Activated T-cell treated with anti-CD3 and anti-CD28 coated beads, Interleukin-2, amount 50 U/mL, for 1 hour (primary cell): ENCODE data around the gene RBM4B.

Source experiments
- DNase-seq: peaks from one replicate; pipeline ENCODE4 v3.0.0-alpha.2; 2020

RBM4B gene

GRCh38 chr11:66705587-66706335, 28.1 kb upstream of the RBM4B start:
- DNase-seq: no peak

- no peak for DNase-seq
These were observed 27.1 kb upstream of the RBM4B start for GRCh38 chr11:66704659-66705360.

DNA sequence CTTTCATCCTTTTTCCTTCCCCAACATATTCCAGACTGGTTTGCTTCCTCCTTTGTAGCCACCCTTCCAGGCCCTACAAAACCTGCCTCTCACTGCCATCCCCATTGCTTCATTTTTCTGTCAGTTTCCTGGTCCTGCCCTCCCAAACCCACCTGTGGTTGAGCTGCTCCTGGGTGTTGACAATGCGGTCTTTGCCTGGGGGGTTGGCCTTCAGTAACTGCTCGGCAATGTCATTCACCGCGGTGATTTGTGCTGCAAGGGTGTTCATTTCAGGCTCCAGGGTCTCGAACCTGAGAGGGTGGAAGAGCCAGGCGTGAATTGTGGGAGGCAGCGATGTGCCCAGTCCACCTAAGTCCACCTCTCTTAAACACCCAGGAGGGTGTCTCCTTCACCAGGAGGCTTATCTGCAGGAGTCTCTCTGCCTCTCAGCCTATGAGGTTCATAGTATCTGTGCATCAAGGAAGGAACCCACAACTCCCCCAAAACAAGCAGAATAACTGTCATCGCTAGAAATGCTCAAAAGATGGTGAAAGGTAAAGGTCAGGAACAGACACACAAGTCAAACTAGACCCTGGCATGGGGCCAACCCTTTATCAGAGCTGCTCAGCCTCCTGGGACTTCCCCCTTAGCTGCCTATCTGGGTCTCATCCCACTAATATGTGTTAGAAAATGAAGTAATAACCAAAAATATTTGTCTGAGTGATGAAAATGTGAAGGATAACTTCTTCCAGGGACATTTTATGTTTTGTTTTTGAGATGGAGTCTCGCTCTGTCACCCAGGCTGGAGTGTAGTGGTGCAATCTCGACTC, 23.9 kb upstream of the RBM4B start:
- no peak for DNase-seq

GRCh38 chr11:66700742-66701141, 23.1 kb upstream of the RBM4B start:
- no peak for DNase-seq

DNA sequence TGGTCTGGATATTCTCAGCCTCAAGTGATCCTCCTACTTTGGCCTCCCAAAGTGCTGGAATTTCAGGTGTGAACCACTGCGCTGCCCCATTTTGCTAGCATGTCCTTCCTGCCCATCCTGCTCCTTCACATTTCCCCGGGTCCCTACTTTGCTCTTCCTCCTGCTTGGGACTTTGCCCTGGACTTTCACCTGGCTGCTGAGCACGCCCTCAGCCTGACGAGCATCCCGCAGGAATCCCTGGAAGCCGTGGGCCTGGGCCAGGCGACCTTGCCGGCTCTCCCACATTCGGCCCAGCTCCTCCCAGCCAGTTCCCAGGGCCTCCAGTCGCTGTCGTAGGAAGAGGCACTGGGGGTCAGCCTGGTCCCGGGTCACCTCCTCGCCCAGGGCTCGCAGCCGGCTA, 22.6 kb upstream of the RBM4B start:
- no peak for DNase-seq

DNA sequence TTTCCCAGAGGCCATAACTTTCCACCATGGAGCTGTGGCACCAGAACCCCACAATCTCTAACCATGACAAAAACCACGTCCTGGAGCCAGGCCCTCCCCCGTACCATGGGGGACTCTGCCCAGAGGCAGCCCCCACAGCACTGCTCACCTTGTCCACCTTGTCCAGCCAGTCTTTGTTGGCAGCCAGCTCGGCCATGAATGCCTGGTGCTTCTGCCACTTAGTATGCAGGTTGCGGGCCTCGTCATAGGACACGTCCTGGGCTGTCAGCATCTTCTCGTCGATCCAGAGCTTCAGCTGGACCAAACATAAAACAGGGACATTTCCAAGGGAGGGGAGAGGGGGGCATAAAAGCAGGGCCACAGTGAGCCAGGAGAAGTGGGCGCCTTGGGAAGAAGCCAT, 20.8 kb upstream of the RBM4B start:
- no peak for DNase-seq

DNA sequence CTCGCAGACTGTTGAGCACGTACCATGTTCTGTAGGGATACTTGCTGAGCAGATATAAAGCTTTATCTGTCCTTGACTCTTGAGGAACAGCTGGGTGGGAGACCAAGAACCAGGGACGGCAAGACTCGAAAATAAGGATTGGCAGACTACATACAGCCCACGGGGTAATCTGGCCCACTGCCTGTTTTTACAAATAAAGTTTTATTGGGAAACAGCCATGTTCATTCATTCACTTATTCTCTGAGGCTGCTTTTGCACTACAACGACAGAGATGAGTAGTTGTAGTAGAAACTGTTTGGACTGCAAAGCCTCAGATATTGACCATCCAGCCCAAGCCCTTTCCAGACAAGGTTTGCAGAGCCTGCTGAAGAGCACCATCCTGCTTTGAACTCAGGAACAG, 20.3 kb upstream of the RBM4B start:
- DNase-seq: no peak

- DNase-seq: no peak
These were observed 18.5 kb upstream of the RBM4B start for GRCh38 chr11:66696146-66696545.

DNA sequence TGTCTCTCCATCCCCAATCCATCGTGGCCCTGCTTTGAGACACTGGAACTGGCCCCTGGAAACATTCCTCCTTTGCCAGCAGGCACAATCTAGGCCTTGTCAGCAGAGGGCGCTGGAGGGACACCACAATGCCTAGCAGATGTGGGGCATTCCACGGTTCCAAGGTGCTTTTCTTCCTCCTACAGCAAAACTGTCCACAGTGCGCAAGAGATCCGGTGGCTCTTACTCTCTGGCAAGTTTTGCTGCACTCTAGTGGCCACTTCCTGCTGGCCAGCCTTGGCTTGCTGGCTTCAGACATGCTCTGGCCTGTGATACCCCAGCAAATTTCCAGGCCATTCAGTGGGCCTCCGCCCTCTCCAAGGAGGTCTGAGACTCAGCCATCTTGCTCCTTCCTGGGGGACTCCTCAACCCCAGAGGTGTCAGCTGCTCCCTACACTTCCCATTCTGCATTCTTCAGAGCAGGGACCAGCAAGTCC, 17.1 kb upstream of the RBM4B start:
- peak; percentile 82 for DNase-seq

DNA sequence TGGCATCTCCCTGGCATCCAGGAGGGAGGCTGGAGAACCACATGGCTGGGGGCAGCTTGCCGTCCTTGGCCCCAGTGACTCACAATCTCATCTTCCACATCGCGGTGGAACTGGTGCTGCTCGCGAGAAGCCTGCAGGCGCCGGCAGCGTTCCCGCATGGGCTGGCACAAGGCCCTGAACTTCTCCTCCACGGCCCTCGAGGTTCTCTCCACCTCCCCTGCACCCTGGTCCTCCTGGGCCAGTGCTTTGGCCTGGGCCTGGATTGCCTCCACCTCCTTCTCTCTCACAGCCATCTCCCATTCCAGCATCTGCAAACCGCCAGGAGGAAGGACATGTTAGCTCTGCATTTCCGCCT, 16.3 kb upstream of the RBM4B start:
- no peak for DNase-seq

- DNase-seq: no peak
These were observed 15.8 kb upstream of the RBM4B start for GRCh38 chr11:66693356-66694055.

- DNase-seq: no peak
These were observed 15.2 kb upstream of the RBM4B start for GRCh38 chr11:66692871-66693331.

GRCh38 chr11:66692446-66692845, 14.8 kb upstream of the RBM4B start:
- DNase-seq: no peak

DNA sequence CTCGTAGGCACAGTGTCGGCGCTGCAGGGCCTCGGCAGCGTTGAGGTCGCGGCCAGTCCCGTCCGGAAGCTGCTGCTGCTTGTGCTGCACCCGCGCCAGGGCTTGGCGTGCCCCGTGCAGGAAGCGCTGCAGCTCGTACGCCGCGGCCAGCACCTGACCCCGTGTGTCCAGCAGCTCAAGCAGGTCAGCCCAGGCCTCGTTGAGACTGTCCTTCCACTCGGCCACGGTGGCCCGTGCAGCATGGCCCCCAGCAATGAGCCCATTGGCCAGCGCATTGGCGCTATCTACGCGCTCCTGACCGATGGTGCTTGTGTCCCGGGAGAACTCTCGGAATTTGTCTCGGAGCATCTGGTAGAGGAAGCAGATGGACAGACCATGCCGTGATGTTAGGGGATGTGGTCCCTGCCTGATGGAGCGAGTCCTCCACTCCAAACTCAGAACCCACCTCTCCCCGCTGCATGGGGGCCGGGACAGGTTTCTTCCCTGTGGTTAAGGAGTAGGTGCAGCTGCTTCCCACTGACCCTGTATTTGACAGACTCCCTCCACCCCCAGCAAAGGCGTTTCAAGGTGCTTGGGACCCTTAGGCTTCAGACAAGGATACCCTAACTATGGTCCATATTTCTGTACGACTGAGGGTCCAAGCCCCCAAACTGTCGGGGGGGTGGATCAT, 13.8 kb upstream of the RBM4B start:
- no peak for DNase-seq

DNA sequence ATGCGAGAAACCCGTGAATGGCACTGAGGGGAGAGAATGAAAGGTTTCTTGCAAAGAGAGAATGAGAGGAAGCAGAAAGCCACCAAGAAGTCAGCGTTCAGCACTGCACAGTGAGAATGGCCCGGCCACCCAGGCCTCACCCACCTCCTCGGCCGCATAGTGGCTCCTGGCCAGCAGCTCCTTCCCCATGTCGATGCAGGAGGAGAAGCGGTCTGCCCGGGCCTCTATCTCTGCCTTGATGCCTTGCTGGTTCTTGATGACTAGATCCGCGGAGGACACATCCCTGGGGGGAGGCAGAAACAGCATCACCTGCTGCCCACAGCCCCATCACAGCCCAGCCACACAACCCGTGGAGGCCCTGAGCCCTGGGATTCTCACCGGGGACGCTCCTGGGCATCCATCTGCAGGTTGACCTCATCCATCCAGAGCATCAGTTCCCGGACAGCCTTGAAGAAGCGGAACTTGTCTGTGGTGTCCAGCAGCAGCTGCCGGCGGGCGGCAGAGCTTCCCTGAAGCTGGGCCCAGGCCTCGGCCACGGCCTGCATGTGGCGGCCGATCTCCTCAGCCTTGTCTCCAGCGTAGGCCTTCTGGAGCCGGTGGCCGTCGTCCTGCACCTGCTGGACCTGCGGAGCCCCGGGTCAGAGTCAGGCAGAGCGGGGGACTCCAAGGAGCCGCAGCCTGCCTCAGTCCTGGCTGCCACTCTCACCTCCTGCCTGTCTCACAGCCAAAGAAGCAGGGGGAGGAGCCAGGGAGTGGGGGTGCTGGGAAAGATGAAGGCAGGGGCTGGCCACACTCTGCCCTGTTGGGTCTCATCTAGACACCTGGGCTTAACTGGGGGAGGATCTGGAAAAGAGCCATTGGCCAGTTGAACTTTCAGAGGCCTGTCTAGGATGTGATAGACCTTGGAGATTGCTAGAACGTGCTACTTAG, 12.2 kb upstream of the RBM4B start:
- no peak for DNase-seq

GRCh38 chr11:66688561-66689534, 11.2 kb upstream of the RBM4B start:
- DNase-seq: no peak

DNA sequence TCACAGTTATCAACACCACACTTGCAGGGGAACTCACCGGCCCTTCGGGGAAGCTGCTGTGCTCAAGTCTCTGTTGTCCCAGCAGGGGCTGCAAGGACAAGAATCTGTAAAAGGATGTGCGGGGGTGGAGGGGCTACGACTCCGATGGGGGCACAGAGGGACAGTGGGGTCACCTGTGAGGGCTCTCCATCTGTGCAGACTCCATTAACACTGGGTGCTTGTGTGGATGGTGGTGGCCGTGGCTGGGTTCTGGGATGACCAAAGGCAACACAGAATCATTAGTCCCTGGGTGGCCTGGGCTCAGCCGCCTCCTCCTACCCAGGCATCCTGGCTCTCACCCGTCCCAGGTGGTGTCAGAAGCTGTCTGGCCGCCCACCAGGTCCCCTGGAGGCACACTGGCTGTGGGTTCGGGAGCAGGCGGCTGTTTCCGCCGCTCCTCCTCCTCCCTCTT, 10.2 kb upstream of the RBM4B start:
- DNase-seq: no peak

DNA sequence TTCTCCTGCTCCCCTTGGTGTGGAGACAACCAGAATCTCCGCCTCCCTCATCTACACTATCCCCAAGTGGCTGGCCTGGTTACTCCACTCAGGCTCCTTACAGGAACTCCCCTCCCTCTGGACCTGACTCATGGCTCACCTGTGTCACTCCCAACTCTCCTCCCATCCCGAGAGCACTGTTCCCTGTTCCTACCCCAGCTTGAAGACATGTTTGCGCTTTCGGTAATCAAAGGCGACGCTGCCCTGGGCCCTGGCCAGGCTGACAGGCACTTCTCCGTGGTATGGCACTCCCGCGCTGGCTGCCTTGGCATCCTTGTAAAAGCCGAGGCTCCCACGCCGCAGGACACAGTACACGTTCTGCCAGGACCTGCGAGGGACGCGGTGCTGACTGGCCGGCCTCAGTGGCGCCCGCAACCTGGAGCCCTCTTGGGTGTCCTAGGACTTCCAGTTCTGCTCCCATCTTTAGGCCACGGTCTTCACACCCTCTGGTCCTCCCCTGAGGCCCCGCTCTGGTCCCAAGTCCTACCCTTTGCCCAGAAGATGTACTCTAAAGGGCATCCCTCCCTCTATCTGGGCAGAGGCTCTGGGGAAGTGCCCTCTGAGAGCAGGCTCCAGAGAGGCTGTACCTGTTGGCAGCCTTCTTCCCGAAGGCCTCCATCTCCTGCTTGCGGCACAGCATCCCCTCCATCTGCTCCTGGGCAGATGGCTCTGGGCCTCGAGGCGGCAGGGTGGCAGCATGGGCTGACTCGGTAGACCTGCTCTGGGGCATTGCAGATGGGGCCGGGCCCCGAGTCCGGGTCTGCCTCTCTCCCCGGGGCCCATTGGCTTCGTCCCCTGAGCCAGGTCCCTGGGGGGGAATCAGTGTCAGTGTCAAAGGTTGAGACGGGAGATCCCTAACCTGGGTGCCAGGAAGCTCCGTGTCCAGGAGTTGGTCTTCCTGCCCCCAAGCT, 9.4 kb upstream of the RBM4B start:
- DNase-seq: no peak
